NCI-H446 treated with DMSO at 0.1 percent for 48 hours (cell line): ENCODE data around the gene C19orf85.

Experiments
- DNase-seq: peaks from one replicate; lab custom pipeline; 2025; lab: John Stamatoyannopoulos, UW

The C19orf85 gene

GRCh38 chr19:55489711-55490477, 25.3 kb upstream of the C19orf85 start:
- no peak for DNase-seq

GRCh38 chr19:55488986-55489710, 24.6 kb upstream of the C19orf85 start:
- DNase-seq = no peak

- DNase-seq = no peak
Observed at GRCh38 chr19:55487924-55488687, 23.6 kb upstream of the C19orf85 start, which contains the start of gene SSC5D. SSC5D (plus strand) TSS chr19:55488436; CDS start chr19:55488590, 154 bp downstream.

GRCh38 chr19:55486971-55487923, 22.7 kb upstream of the C19orf85 start:
- DNase-seq = peak; percentile 60

- no peak for DNase-seq
Observed at GRCh38 chr19:55486043-55486970, 21.8 kb upstream of the C19orf85 start.

- DNase-seq = no peak
Observed at GRCh38 chr19:55485439-55486011, 21.0 kb upstream of the C19orf85 start.

GRCh38 chr19:55484593-55485438, 20.3 kb upstream of the C19orf85 start, which contains the start of gene NAT14:
NAT14 (plus strand) TSS chr19:55485188; CDS start chr19:55485709, 521 bp downstream.
- DNase-seq = no peak

GRCh38 chr19:55483706-55484592, 19.4 kb upstream of the C19orf85 start:
- no peak for DNase-seq

GRCh38 chr19:55482967-55483705, 18.6 kb upstream of the C19orf85 start:
- DNase-seq = no peak

- DNase-seq = no peak
Observed at GRCh38 chr19:55482156-55482961, 17.8 kb upstream of the C19orf85 start.

GRCh38 chr19:55481794-55482155, 17.2 kb upstream of the C19orf85 start:
- no peak for DNase-seq

GRCh38 chr19:55481148-55481793, 16.7 kb upstream of the C19orf85 start:
- DNase-seq = no peak

GRCh38 chr19:55479451-55480230, 15.1 kb upstream of the C19orf85 start:
- DNase-seq = no peak

- no peak for DNase-seq
Observed at GRCh38 chr19:55479045-55479444, 14.5 kb upstream of the C19orf85 start.

- no peak for DNase-seq
Observed at GRCh38 chr19:55478364-55478763, 13.8 kb upstream of the C19orf85 start.
